PC-3 (cell line): ENCODE measurements around the gene CIITA. TPM values are rescaled to one million over a fixed set of nuclear protein-coding genes. Genes with fewer than 3 reads are reported as not detected.
"Not testable (repeated sequence)": the region's sequence is repeated elsewhere in the genome, so short reads cannot be mapped to it uniquely, and the experiment has no call there.

Source experiments
- ATAC-seq: fragments of 200-7000 bp; cut with Tn5 transposase; 2 replicates; pipeline ENCODE4 v1.9.1; 2020; ENCODE audit warnings: mild to moderate bottlenecking, moderate library complexity
- BruUV-seq: library from RNA; stranded (reverse); fragments of 400-500 nt; replicated peaks from 2 replicates; lab custom pipeline; 2021; lab: Mats Ljungman, UMichigan
- CTCF ChIA-PET: fragments of 300-600 bp; sonication (Branson Sonifier 250); formaldehyde crosslinking; loops from one replicate; lab custom pipeline; 2022; ENCODE audit warnings: antibody characterized with exemption; lab: Charles Lee
- POLR2A ChIA-PET: fragments of 300-600 bp; sonication (Branson Sonifier 250); formaldehyde crosslinking; loops from one replicate; lab custom pipeline; 2022; ENCODE audit warnings: antibody characterized with exemption; ENCODE audit not compliant: unreplicated experiment; lab: Charles Lee
- DNase-seq: peaks from one replicate; pipeline ENCODE4 v3.0.0-alpha.2; 2015
- H2AFZ ChIP-seq: fragments of 300-600 bp; sonication (generic); 2 replicates; pipeline ENCODE4 v1.6.0; 2016; ENCODE audit warnings: antibody characterized with exemption, low read length
- H3F3A ChIP-seq: fragments of 300-600 bp; sonication (generic); one replicate; pipeline ENCODE4 v1.6.0; 2017; ENCODE audit warnings: antibody characterized with exemption, low read length, control low read depth, mild to moderate bottlenecking; ENCODE audit not compliant: unreplicated experiment
- H3K27ac ChIP-seq: fragments of 300-600 bp; sonication (generic); 2 replicates; pipeline ENCODE4 v1.5.1; 2016; ENCODE audit warnings: mild to moderate bottlenecking, low read length
- H3K27me3 ChIP-seq: fragments of 300-600 bp; sonication (generic); 2 replicates; pipeline ENCODE4 v1.6.1; 2016; ENCODE audit warnings: low read length, mixed read lengths
- H3K36me3 ChIP-seq: fragments of 300-600 bp; sonication (generic); 2 replicates; pipeline ENCODE4 v1.6.1; 2016; ENCODE audit warnings: low read depth, mixed run types, low read length, mixed read lengths
- H3K4me1 ChIP-seq: fragments of 300-600 bp; sonication (generic); 2 replicates; pipeline ENCODE4 v1.5.1; 2016; ENCODE audit warnings: low read length; ENCODE audit not compliant: insufficient read depth
- H3K4me2 ChIP-seq: fragments of 300-600 bp; sonication (generic); 2 replicates; pipeline ENCODE4 v1.6.0; 2016; ENCODE audit warnings: low read length
- H3K4me3 ChIP-seq: fragments of 300-600 bp; sonication (generic); 2 replicates; pipeline ENCODE4 v1.5.1; 2016; ENCODE audit warnings: mild to moderate bottlenecking, low read length, mixed read lengths
- H3K79me2 ChIP-seq: fragments of 300-600 bp; sonication (generic); 2 replicates; pipeline ENCODE4 v1.6.1; 2017; ENCODE audit warnings: low read length, mixed read lengths
- H3K9ac ChIP-seq: fragments of 300-600 bp; sonication (generic); 2 replicates; pipeline ENCODE4 v1.6.0; 2016; ENCODE audit warnings: mild to moderate bottlenecking, low read length
- H3K9me2 ChIP-seq: fragments of 300-600 bp; sonication (generic); replicated peaks from 2 replicates; pipeline ENCODE4 v1.6.1; 2016; ENCODE audit warnings: mixed run types, low read length, mixed read lengths
- H3K9me3 ChIP-seq: fragments of 300-600 bp; sonication (generic); 2 replicates; pipeline ENCODE4 v1.6.1; 2016; ENCODE audit warnings: low read length, mixed read lengths
- H4K20me1 ChIP-seq: fragments of 300-600 bp; sonication (generic); 2 replicates; pipeline ENCODE4 v1.6.1; 2016; ENCODE audit warnings: low read length, mixed read lengths
- EZH2 ChIP-seq: fragments of 300-600 bp; sonication (generic); IDR thresholded peaks from one replicate; pipeline ENCODE4 v1.6.1; 2017; ENCODE audit warnings: antibody characterized with exemption, mild to moderate bottlenecking, low read length; ENCODE audit not compliant: unreplicated experiment
- EZH2phosphoT487 ChIP-seq: fragments of 300-600 bp; sonication (generic); IDR thresholded peaks from 2 replicates; pipeline ENCODE4 v1.6.1; 2018; ENCODE audit warnings: mild to moderate bottlenecking, antibody characterized with exemption, low read length, borderline replicate concordance
- intact Hi-C: fragments of 100-400 bp; cut with micrococcal nuclease; formaldehyde crosslinking; loops from 2 replicates; pipeline ENCODE4 v1.9.0; 2023
- total RNA-seq: library from RNA; depleted of rRNA; stranded (reverse); fragments of >200 nt; gene quantifications from 2 replicates; pipeline ENCODE4 v1.2.3, GENCODE V29; 2014
- TF ChIP-seq, protein P1 (sequence below): fragments of 300-600 bp; sonication (generic); conservative IDR thresholded peaks from 2 replicates; pipeline ENCODE4 v1.5.1; 2017; ENCODE audit warnings: antibody characterized with exemption, low read depth, mild to moderate bottlenecking, low read length

Gene CIITA
- total RNA-seq, 1 experiment from 2014 or later: not detected

DNA sequence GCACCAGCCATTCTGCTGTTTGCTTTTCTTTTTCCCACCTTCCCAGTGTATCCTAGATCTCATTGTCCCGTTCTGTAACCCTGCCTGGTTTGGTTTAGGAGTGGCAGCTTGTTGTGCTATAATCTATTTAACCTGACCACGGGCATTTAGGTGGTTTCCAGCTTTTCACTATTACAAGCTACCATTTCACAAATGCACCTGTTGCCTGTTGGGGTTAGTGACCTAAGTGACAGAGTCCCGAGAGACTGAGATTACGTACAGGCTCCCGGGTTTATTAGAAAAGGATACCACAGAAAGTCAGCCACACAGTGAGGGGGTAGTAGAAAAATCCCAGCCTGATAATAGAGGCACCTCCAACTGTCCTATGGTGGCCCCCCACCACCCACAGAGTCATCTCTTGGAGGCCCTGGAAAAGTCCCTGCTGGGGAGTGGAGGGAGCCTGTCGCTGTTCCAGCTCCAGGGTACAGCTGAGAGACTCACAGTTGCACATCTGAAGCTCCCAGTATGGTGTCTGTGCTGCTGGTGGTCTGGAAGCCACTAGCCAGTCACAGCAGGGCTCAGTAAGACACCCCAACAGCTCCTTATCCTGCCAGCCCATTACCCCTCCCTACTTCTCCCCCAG is 88.5 kb downstream of the CIITA start:
- CTCF ChIA-PET: no interaction called here
- no peaks in the 10 kb centered on the region for H3K36me3 ChIP-seq
- H3K4me3 ChIP-seq: no peak overlapping the region
- ATAC-seq (no peak), DNase-seq (no peak)
- no peaks in the 10 kb centered on the region for H3F3A ChIP-seq
- H3K27ac ChIP-seq: no peak overlapping the region
- intact Hi-C loops: no loop called here
- no peaks in the 10 kb centered on the region for H3K4me1 ChIP-seq
- H3K9ac ChIP-seq: no peak overlapping the region
- H2AFZ ChIP-seq: no peak overlapping the region
- TF ChIP-seq EZH2 (no peak), EZH2phosphoT487 (no peak)
- TF ChIP-seq, protein P1, sequence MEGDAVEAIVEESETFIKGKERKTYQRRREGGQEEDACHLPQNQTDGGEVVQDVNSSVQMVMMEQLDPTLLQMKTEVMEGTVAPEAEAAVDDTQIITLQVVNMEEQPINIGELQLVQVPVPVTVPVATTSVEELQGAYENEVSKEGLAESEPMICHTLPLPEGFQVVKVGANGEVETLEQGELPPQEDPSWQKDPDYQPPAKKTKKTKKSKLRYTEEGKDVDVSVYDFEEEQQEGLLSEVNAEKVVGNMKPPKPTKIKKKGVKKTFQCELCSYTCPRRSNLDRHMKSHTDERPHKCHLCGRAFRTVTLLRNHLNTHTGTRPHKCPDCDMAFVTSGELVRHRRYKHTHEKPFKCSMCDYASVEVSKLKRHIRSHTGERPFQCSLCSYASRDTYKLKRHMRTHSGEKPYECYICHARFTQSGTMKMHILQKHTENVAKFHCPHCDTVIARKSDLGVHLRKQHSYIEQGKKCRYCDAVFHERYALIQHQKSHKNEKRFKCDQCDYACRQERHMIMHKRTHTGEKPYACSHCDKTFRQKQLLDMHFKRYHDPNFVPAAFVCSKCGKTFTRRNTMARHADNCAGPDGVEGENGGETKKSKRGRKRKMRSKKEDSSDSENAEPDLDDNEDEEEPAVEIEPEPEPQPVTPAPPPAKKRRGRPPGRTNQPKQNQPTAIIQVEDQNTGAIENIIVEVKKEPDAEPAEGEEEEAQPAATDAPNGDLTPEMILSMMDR: no peak
- H3K27me3 ChIP-seq: no peaks in the 10 kb centered on the region
- POLR2A ChIA-PET: no interaction called here
- no peak overlapping the region for H3K4me2 ChIP-seq
- no TSS peak for BruUV-seq
- no peaks in the 10 kb centered on the region for H3K79me2 ChIP-seq
- no peaks in the 10 kb centered on the region for H4K20me1 ChIP-seq
- H3K9me2 ChIP-seq: no peaks in the 10 kb centered on the region
- no peaks in the 10 kb centered on the region for H3K9me3 ChIP-seq

GRCh38 chr16:10966129-10966528 is 89.1 kb downstream of the CIITA start:
- H3K27ac ChIP-seq: no peak overlapping the region
- intact Hi-C loops: no loop called here
- no peaks in the 10 kb centered on the region for H3F3A ChIP-seq
- H3K27me3 ChIP-seq: no peaks in the 10 kb centered on the region
- TF ChIP-seq, protein P1: no peak
- H3K4me3 ChIP-seq: no peak overlapping the region
- H4K20me1 ChIP-seq: no peaks in the 10 kb centered on the region
- no TSS peak for BruUV-seq
- H3K4me2 ChIP-seq: no peak overlapping the region
- no peak for ATAC-seq
- ChIA-PET CTCF (no interaction called here), POLR2A (no interaction called here)
- DNase-seq: no peak
- H3K36me3 ChIP-seq: peaks cover 4% of the 10 kb centered on the region; the same call in 1 of the 2 replicates
- H3K4me1 ChIP-seq: no peaks in the 10 kb centered on the region
- no peak overlapping the region for H2AFZ ChIP-seq
- H3K9ac ChIP-seq: no peak overlapping the region
- no peaks in the 10 kb centered on the region for H3K9me2 ChIP-seq
- H3K9me3 ChIP-seq: no peaks in the 10 kb centered on the region
- no peaks in the 10 kb centered on the region for H3K79me2 ChIP-seq

DNA sequence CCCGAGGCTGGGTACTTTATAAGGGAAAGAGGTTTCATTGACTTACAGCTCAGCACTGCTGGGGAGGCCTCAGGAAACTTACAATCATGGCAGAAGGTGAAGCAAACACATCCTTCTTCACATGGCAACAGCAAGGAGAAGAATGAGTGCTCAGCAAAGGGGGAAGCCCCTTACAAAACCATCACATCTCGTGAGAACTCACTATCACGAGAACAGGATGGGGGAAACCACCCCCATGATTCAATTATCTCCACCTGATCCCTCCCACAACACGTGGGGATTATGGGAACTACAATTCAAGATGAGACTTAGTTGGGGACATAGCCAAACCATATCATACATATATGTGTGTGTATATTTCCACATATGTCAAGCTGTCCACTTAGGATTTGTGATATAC is 89.6 kb downstream of the CIITA start:
- BruUV-seq, H3K9ac ChIP-seq, H3K4me2 ChIP-seq, H3K4me1 ChIP-seq, POLR2A ChIA-PET, H3K79me2 ChIP-seq, DNase-seq, H3K4me3 ChIP-seq, H3K36me3 ChIP-seq, H3K27me3 ChIP-seq, H3K9me2 ChIP-seq, H3K27ac ChIP-seq, intact Hi-C loops, CTCF ChIA-PET, H3K9me3 ChIP-seq, ATAC-seq, H2AFZ ChIP-seq, H4K20me1 ChIP-seq, H3F3A ChIP-seq: not testable (repeated sequence)
